OCI-LY1 (cell line): ENCODE data around the gene TMEM59L.
A peak's percentile ranks its signal among the peaks of the same experiment; 100 is the strongest.

Source experiments
- H2AFZ ChIP-seq: fragments of 200-600 bp; sonication (generic), shearing (Covaris generic); 2 replicates; pipeline ENCODE4 v1.6.0; 2014; ENCODE audit warnings: antibody characterized with exemption, mild to moderate bottlenecking, low read length
- H3F3A ChIP-seq: fragments of 200-600 bp; sonication (generic), shearing (Covaris generic); 2 replicates; pipeline ENCODE4 v1.6.0; 2014; ENCODE audit warnings: mild to moderate bottlenecking, antibody characterized with exemption, low read length, moderate library complexity; ENCODE audit not compliant: insufficient read depth
- H3K27ac ChIP-seq: fragments of 200-600 bp; sonication (generic); 2 replicates; pipeline ENCODE4 v1.5.1; 2014; ENCODE audit warnings: low read length, mixed run types, mild to moderate bottlenecking, low read depth; ENCODE audit not compliant: poor library complexity, severe bottlenecking
- H3K27me3 ChIP-seq: fragments of 200-600 bp; sonication (generic); 2 replicates; pipeline ENCODE4 v1.6.0; 2014; ENCODE audit warnings: antibody characterized with exemption, mild to moderate bottlenecking, low read length, moderate library complexity; ENCODE audit not compliant: insufficient read depth
- H3K36me3 ChIP-seq: fragments of 200-600 bp; sonication (generic); 2 replicates; pipeline ENCODE4 v1.6.1; 2014; ENCODE audit warnings: mild to moderate bottlenecking, antibody characterized with exemption, low read length, moderate library complexity, mixed read lengths; ENCODE audit not compliant: insufficient read depth
- H3K4me1 ChIP-seq: fragments of 200-600 bp; sonication (generic); 2 replicates; pipeline ENCODE4 v1.5.1; 2014; ENCODE audit warnings: mild to moderate bottlenecking, low read length, moderate library complexity; ENCODE audit not compliant: insufficient read depth, severe bottlenecking
- H3K4me2 ChIP-seq: fragments of 200-600 bp; sonication (generic), shearing (Covaris generic); 2 replicates; pipeline ENCODE4 v1.6.1; 2014; ENCODE audit warnings: low read length
- H3K4me3 ChIP-seq: fragments of 200-600 bp; sonication (generic); 2 replicates; pipeline ENCODE4 v1.5.1; 2014; ENCODE audit warnings: low read length, low read depth, mild to moderate bottlenecking, mixed read lengths; ENCODE audit not compliant: poor library complexity, severe bottlenecking
- H3K79me2 ChIP-seq: fragments of 200-600 bp; shearing (Covaris generic); 2 replicates; pipeline ENCODE4 v1.6.1; 2016; ENCODE audit warnings: mixed run types, low read length, mixed read lengths; ENCODE audit not compliant: insufficient read depth
- H3K9ac ChIP-seq: fragments of 200-600 bp; sonication (generic), shearing (Covaris generic); 2 replicates; pipeline ENCODE4 v1.6.1; 2014; ENCODE audit warnings: mild to moderate bottlenecking, low read length, mixed read lengths
- H3K9me2 ChIP-seq: fragments of 200-600 bp; sonication (generic), shearing (Covaris generic); 2 replicates; pipeline ENCODE4 v1.6.1; 2014; ENCODE audit warnings: low read depth, mild to moderate bottlenecking, low read length, mixed read lengths
- H3K9me3 ChIP-seq: fragments of 200-600 bp; shearing (Covaris generic); 2 replicates; pipeline ENCODE4 v1.6.1; 2014; ENCODE audit warnings: low read length, mixed read lengths
- H4K20me1 ChIP-seq: fragments of 200-600 bp; sonication (generic), shearing (Covaris generic); 2 replicates; pipeline ENCODE4 v1.6.0; 2016; ENCODE audit warnings: mild to moderate bottlenecking, low read length; ENCODE audit not compliant: insufficient read depth
- EZH2 ChIP-seq: fragments of 200-600 bp; sonication (generic), shearing (Covaris generic); IDR thresholded peaks from 2 replicates; pipeline ENCODE4 v1.8.0; 2017; ENCODE audit warnings: borderline replicate concordance, mixed run types, mild to moderate bottlenecking, antibody characterized with exemption, low read length, moderate library complexity, mixed read lengths
- TF ChIP-seq, protein P1 (sequence below): fragments of 200-600 bp; sonication (generic), shearing (Covaris generic); IDR thresholded peaks from 2 replicates; pipeline ENCODE4 v1.5.1; 2017; ENCODE audit warnings: mild to moderate bottlenecking, antibody characterized with exemption, low read length, moderate library complexity, mixed read lengths

Gene TMEM59L

DNA sequence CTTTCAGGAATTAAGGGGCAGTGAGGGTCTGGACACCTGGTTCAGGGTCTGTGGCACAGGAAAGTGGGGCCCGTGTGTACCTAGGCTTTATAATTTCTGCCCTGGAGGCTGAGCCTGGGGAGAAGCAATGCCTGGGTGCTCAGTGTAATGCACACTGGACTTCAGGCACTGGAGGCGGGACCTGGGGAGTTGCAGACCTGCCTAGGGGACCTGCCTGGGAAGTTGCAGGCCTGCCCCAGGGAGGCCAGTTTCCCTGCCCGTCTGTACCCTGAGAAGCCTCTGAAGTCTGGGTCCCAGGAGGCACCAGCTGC lies 2.5 kb upstream of the TMEM59L start:
- Histone ChIP-seq H2AFZ (no peak overlapping the region), H3K4me1 (no peaks in the 10 kb centered on the region), H3K9me2 (no peaks in the 10 kb centered on the region), H3K4me3 (no peak overlapping the region), H3K4me2 (no peak overlapping the region), H3K9me3 (no peaks in the 10 kb centered on the region), H4K20me1 (no peaks in the 10 kb centered on the region), H3K36me3 (no peaks in the 10 kb centered on the region), H3K27ac (no peak overlapping the region), H3K27me3 (peaks cover 17% of the 10 kb centered on the region), H3K9ac (no peak overlapping the region), H3K79me2 (no peaks in the 10 kb centered on the region), H3F3A (no peaks in the 10 kb centered on the region)
- TF ChIP-seq, protein P1, sequence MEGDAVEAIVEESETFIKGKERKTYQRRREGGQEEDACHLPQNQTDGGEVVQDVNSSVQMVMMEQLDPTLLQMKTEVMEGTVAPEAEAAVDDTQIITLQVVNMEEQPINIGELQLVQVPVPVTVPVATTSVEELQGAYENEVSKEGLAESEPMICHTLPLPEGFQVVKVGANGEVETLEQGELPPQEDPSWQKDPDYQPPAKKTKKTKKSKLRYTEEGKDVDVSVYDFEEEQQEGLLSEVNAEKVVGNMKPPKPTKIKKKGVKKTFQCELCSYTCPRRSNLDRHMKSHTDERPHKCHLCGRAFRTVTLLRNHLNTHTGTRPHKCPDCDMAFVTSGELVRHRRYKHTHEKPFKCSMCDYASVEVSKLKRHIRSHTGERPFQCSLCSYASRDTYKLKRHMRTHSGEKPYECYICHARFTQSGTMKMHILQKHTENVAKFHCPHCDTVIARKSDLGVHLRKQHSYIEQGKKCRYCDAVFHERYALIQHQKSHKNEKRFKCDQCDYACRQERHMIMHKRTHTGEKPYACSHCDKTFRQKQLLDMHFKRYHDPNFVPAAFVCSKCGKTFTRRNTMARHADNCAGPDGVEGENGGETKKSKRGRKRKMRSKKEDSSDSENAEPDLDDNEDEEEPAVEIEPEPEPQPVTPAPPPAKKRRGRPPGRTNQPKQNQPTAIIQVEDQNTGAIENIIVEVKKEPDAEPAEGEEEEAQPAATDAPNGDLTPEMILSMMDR = no peak
- TF ChIP-seq EZH2 = no peak

DNA sequence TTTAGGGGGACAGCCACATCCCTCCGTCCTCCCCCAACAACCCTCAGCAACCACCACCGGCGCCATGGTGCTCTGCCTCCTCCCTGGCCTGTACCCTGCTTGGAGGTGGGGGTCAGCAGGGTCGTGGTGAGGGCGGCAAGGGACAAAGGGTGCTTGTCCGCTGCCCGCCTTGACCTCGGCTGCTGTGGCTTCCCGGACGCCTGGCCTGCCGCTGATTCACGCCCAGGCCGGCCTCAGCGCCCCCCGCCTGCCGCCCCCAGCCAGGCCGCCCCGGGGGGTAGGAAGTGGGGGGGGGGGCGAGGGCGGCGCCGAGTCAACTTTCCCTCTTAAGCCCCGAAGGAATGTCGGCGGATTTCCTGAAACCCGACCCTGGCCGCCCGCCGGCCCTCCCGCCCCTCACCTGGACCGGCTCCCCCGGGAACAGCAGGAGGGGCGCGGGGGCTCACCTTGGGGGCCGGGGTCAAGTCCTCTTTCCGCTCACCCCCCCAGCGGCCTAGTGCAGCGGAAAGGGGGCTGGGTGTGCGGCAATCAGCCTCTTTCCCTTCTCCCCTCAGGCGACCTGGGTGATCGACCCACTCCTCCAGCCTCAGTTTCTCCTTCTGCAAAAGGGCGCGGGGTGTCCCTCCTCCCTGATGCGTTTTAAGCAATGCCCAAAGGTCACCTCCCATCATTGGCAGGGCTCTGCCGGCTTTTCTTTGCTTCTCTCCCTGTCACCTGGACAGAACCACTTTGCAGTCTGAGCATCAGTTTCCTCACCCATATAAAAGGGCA lies 1.9 kb upstream of the TMEM59L start:
- Histone ChIP-seq H3K4me1 (no peaks in the 10 kb centered on the region), H3F3A (no peaks in the 10 kb centered on the region), H3K27me3 (peaks cover 17% of the 10 kb centered on the region), H3K4me3 (no peak overlapping the region), H3K4me2 (no peak overlapping the region), H2AFZ (no peak overlapping the region), H3K36me3 (no peaks in the 10 kb centered on the region), H3K27ac (no peak overlapping the region), H3K79me2 (no peaks in the 10 kb centered on the region), H3K9ac (no peak overlapping the region), H3K9me2 (no peaks in the 10 kb centered on the region), H4K20me1 (no peaks in the 10 kb centered on the region), H3K9me3 (no peaks in the 10 kb centered on the region)
- no peak for TF ChIP-seq EZH2
- TF ChIP-seq, protein P1 = no peak

DNA sequence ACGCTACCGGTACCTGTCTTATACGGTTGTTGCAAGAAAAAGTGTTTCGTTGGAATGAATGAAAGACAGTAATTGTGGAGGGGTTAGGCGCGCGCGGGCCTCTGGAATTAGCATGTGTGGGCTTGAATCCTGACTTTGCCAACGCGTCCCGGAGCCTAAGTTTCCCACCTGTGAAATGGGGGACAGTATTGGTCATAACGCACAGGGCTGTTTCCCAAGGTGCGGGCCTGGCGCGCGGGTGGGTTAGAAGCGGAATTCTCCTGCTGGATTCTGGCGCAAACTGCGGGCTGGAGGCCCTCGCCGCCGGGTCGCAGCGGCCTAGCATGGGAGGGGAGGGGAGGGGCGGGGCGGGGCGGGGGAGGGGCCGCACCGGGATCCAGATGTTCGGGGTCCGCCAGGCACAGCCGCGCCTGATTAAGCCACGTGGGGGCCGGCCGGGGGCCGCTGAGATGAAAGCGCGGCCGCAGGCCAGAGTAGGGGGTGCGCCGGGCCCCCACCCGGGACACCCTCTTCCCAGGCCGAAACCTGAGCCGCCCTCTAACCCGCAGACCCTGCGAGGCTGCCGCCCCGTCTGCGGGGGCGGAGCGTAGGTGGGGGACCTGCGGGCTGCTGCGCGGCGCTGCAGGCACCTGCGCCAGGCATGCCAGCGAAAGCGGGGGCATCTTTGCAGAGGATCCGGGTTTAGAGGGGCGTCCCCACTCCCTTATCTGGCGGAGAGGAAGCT lies 1.2 kb upstream of the TMEM59L start:
- H3F3A ChIP-seq = no peaks in the 10 kb centered on the region
- H2AFZ ChIP-seq = no peak overlapping the region
- TF ChIP-seq, protein P1 = no peak
- TF ChIP-seq EZH2 = no peak
- no peak overlapping the region for H3K27ac ChIP-seq
- no peaks in the 10 kb centered on the region for H4K20me1 ChIP-seq
- no peak overlapping the region for H3K9ac ChIP-seq
- H3K79me2 ChIP-seq = no peaks in the 10 kb centered on the region
- no peaks in the 10 kb centered on the region for H3K36me3 ChIP-seq
- H3K9me2 ChIP-seq = no peaks in the 10 kb centered on the region
- H3K27me3 ChIP-seq = peaks cover 17% of the 10 kb centered on the region
- H3K4me1 ChIP-seq = no peaks in the 10 kb centered on the region
- H3K4me2 ChIP-seq = peak overlapping the region; percentile 29; the same call in 1 of the 2 replicates
- H3K9me3 ChIP-seq = no peaks in the 10 kb centered on the region
- no peak overlapping the region for H3K4me3 ChIP-seq
